MM.1S (cell line): Measurements from ENCODE around the gene UBR2.

Source experiments
- DNase-seq: peaks from one replicate; pipeline ENCODE4 v3.0.0-alpha.2; 2015
- H2AFZ ChIP-seq: fragments of 300-600 bp; sonication (generic); 2 replicates; pipeline ENCODE4 v1.6.0; 2016; ENCODE audit warnings: antibody characterized with exemption, low read length
- H3F3A ChIP-seq: fragments of 300-600 bp; sonication (generic); 2 replicates; pipeline ENCODE4 v1.6.1; 2016; ENCODE audit warnings: mild to moderate bottlenecking, antibody characterized with exemption, low read length, moderate library complexity, mixed read lengths; ENCODE audit not compliant: insufficient read depth
- H3K27ac ChIP-seq: fragments of 300-600 bp; sonication (generic); 2 replicates; pipeline ENCODE4 v1.5.1; 2016; ENCODE audit warnings: mild to moderate bottlenecking, low read length
- H3K27me3 ChIP-seq: fragments of 300-600 bp; sonication (generic); replicated peaks from 2 replicates; pipeline ENCODE4 v1.6.0; 2016; ENCODE audit warnings: low read length; ENCODE audit not compliant: insufficient read depth
- H3K36me3 ChIP-seq: fragments of 300-600 bp; sonication (generic); replicated peaks from 2 replicates; pipeline ENCODE4 v1.6.1; 2016; ENCODE audit warnings: mild to moderate bottlenecking, low read length, mixed read lengths; ENCODE audit not compliant: insufficient read depth
- H3K4me1 ChIP-seq: fragments of 300-600 bp; sonication (generic); 2 replicates; pipeline ENCODE4 v1.6.1; 2016; ENCODE audit warnings: low read length, mixed read lengths
- H3K4me2 ChIP-seq: fragments of 300-600 bp; sonication (generic); 2 replicates; pipeline ENCODE4 v1.6.0; 2016; ENCODE audit warnings: low read depth, low read length
- H3K4me3 ChIP-seq: fragments of 300-600 bp; sonication (generic); 2 replicates; pipeline ENCODE4 v1.5.1; 2016; ENCODE audit warnings: low read length, mixed read lengths
- H3K79me2 ChIP-seq: fragments of 300-600 bp; sonication (generic); 2 replicates; pipeline ENCODE4 v1.6.1; 2016; ENCODE audit warnings: mixed run types, low read length, mixed read lengths
- H3K9ac ChIP-seq: fragments of 300-600 bp; sonication (generic); 2 replicates; pipeline ENCODE4 v1.6.1; 2016; ENCODE audit warnings: low read length, mixed read lengths
- H3K9me2 ChIP-seq: fragments of 300-600 bp; sonication (generic); replicated peaks from 2 replicates; pipeline ENCODE4 v1.6.1; 2016; ENCODE audit warnings: mild to moderate bottlenecking, low read length, mixed read lengths; ENCODE audit not compliant: insufficient read depth
- H3K9me3 ChIP-seq: fragments of 300-600 bp; sonication (generic); replicated peaks from 2 replicates; pipeline ENCODE4 v1.6.1; 2016; ENCODE audit warnings: mild to moderate bottlenecking, low read length, mixed read lengths; ENCODE audit not compliant: insufficient read depth
- H4K20me1 ChIP-seq: fragments of 300-600 bp; sonication (generic); 2 replicates; pipeline ENCODE4 v1.6.1; 2016; ENCODE audit warnings: mild to moderate bottlenecking, low read length, moderate library complexity, mixed read lengths; ENCODE audit not compliant: insufficient read depth
- CTCF ChIP-seq: fragments of 300-600 bp; sonication (generic); IDR thresholded peaks from 2 replicates; pipeline ENCODE4 v1.5.1; 2016; ENCODE audit warnings: antibody characterized with exemption, low read length, mixed read lengths
- EZH2 ChIP-seq: fragments of 300-600 bp; sonication (generic); optimal IDR thresholded peaks from 2 replicates; pipeline ENCODE3; 2017; ENCODE audit warnings: low read depth, mild to moderate bottlenecking, antibody characterized with exemption, low read length, mixed read lengths
- EZH2phosphoT487 ChIP-seq: fragments of 300-600 bp; sonication (generic); IDR thresholded peaks from 2 replicates; pipeline ENCODE4 v1.6.1; 2018; ENCODE audit warnings: antibody characterized with exemption, low read length

UBR2 gene

GRCh38 chr6:42537536-42537935 lies 26.3 kb upstream of the UBR2 start:
- no peaks in the 10 kb centered on the region for H3K79me2 ChIP-seq
- H3K4me3 ChIP-seq: no peak overlapping the region
- no peaks in the 10 kb centered on the region for H3K9me2 ChIP-seq
- TF ChIP-seq EZH2: no peak
- DNase-seq: no peak
- H3F3A ChIP-seq: no peaks in the 10 kb centered on the region
- H3K27me3 ChIP-seq: no peaks in the 10 kb centered on the region
- H3K9ac ChIP-seq: no peak overlapping the region
- H2AFZ ChIP-seq: no peak overlapping the region
- H3K36me3 ChIP-seq: no peaks in the 10 kb centered on the region
- no peaks in the 10 kb centered on the region for H3K4me1 ChIP-seq
- no peaks in the 10 kb centered on the region for H4K20me1 ChIP-seq
- H3K27ac ChIP-seq: no peak overlapping the region
- H3K4me2 ChIP-seq: no peak overlapping the region
- no peaks in the 10 kb centered on the region for H3K9me3 ChIP-seq

GRCh38 chr6:42539135-42539534 lies 24.7 kb upstream of the UBR2 start:
- H3K27ac ChIP-seq: no peak overlapping the region
- no peaks in the 10 kb centered on the region for H3K9me2 ChIP-seq
- no peaks in the 10 kb centered on the region for H3K79me2 ChIP-seq
- H3K4me2 ChIP-seq: no peak overlapping the region
- H3K27me3 ChIP-seq: no peaks in the 10 kb centered on the region
- no peak overlapping the region for H3K4me3 ChIP-seq
- H2AFZ ChIP-seq: no peak overlapping the region
- H3F3A ChIP-seq: no peaks in the 10 kb centered on the region
- H4K20me1 ChIP-seq: no peaks in the 10 kb centered on the region
- no peak overlapping the region for H3K9ac ChIP-seq
- DNase-seq: no peak
- no peaks in the 10 kb centered on the region for H3K9me3 ChIP-seq
- TF ChIP-seq EZH2 (no peak), EZH2phosphoT487 (no peak), CTCF (no peak)
- no peaks in the 10 kb centered on the region for H3K4me1 ChIP-seq
- H3K36me3 ChIP-seq: no peaks in the 10 kb centered on the region

GRCh38 chr6:42545226-42545773 lies 18.5 kb upstream of the UBR2 start:
- DNase-seq: no peak
- Histone ChIP-seq H3K79me2 (no peaks in the 10 kb centered on the region), H3K36me3 (no peaks in the 10 kb centered on the region), H3K27ac (no peak overlapping the region), H2AFZ (no peak overlapping the region), H3K27me3 (no peaks in the 10 kb centered on the region), H4K20me1 (no peaks in the 10 kb centered on the region), H3K4me2 (no peak overlapping the region), H3K9me2 (no peaks in the 10 kb centered on the region), H3F3A (no peaks in the 10 kb centered on the region), H3K4me1 (no peaks in the 10 kb centered on the region; the same call in 1 of the 2 replicates), H3K9ac (no peak overlapping the region), H3K4me3 (no peak overlapping the region), H3K9me3 (no peaks in the 10 kb centered on the region)
- TF ChIP-seq CTCF: no peak
- TF ChIP-seq EZH2: no peak
- TF ChIP-seq EZH2phosphoT487: no peak

- H2AFZ ChIP-seq: peak overlapping the region; percentile 69
- H3K9ac ChIP-seq: peak overlapping the region; percentile 19; the same call in 1 of the 2 replicates
- H3K36me3 ChIP-seq: no peaks in the 10 kb centered on the region
- no peak overlapping the region for H3K27ac ChIP-seq
- no peaks in the 10 kb centered on the region for H3K27me3 ChIP-seq
- DNase-seq: peak; percentile 80
- H4K20me1 ChIP-seq: no peaks in the 10 kb centered on the region
- peak overlapping the region; percentile 51 for H3K4me2 ChIP-seq
- H3K4me1 ChIP-seq: no peaks in the 10 kb centered on the region; the same call in 1 of the 2 replicates
- no peaks in the 10 kb centered on the region for H3K79me2 ChIP-seq
- no peaks in the 10 kb centered on the region for H3K9me2 ChIP-seq
- no peaks in the 10 kb centered on the region for H3F3A ChIP-seq
- no peaks in the 10 kb centered on the region for H3K9me3 ChIP-seq
- H3K4me3 ChIP-seq: peak overlapping the region; percentile 53
- TF ChIP-seq EZH2phosphoT487: no peak
- TF ChIP-seq CTCF: peak; percentile 98
These were observed 16.2 kb upstream of the UBR2 start for GRCh38 chr6:42547407-42548329.
